OCI-LY3 (cell line): Measurements from ENCODE around the gene PCED1A.

ENCODE experiments used
- H2AFZ ChIP-seq: fragments of 200-600, 300-600 bp; shearing (Covaris generic); 2 replicates; pipeline ENCODE4 v1.6.0; 2014; ENCODE audit warnings: antibody characterized with exemption, low read depth, low read length
- H3K27ac ChIP-seq: fragments of 200-600, 300-600 bp; sonication (generic); 2 replicates; pipeline ENCODE4 v1.5.1; 2014; ENCODE audit warnings: mild to moderate bottlenecking, low read length, moderate library complexity, mixed read lengths
- H3K27me3 ChIP-seq: fragments of 200-600, 300-600 bp; sonication (generic); 2 replicates; pipeline ENCODE4 v1.6.1; 2014; ENCODE audit warnings: low read depth, low read length, mixed read lengths
- H3K36me3 ChIP-seq: fragments of 200-600, 300-600 bp; sonication (generic); replicated peaks from 2 replicates; pipeline ENCODE3; 2014; ENCODE audit warnings: low read depth, low read length, mixed read lengths
- H3K4me1 ChIP-seq: fragments of 300-600, 200-600 bp; sonication (generic); 2 replicates; pipeline ENCODE4 v1.6.1; 2014; ENCODE audit warnings: low read length, mixed read lengths
- H3K4me2 ChIP-seq: fragments of 200-600, 300-600 bp; sonication (generic); 2 replicates; pipeline ENCODE4 v1.6.1; 2014; ENCODE audit warnings: low read length, mixed read lengths
- H3K4me3 ChIP-seq: fragments of 300-600, 200-600 bp; sonication (generic); 2 replicates; pipeline ENCODE4 v1.5.1; 2014; ENCODE audit warnings: antibody characterized with exemption, mild to moderate bottlenecking, low read length, moderate library complexity
- H3K79me2 ChIP-seq: fragments of 300-600, 200-600 bp; shearing (Covaris generic); 2 replicates; pipeline ENCODE4 v1.6.1; 2014; ENCODE audit warnings: mild to moderate bottlenecking, low read length, mixed read lengths
- H3K9ac ChIP-seq: fragments of 300-600, 200-600 bp; shearing (Covaris generic); 2 replicates; pipeline ENCODE4 v1.6.0; 2014; ENCODE audit warnings: mild to moderate bottlenecking, low read length, moderate library complexity
- H3K9me3 ChIP-seq: fragments of 200-600, 300-600 bp; shearing (Covaris generic); 2 replicates; pipeline ENCODE4 v1.6.1; 2014; ENCODE audit warnings: low read length, mixed read lengths; ENCODE audit not compliant: insufficient read depth
- H4K20me1 ChIP-seq: fragments of 200-600, 300-600 bp; sonication (generic); 2 replicates; pipeline ENCODE4 v1.6.1; 2016; ENCODE audit warnings: low read length, mixed read lengths; ENCODE audit not compliant: insufficient read depth
- EZH2phosphoT487 ChIP-seq: fragments of 200-600 bp; shearing (Covaris generic); IDR thresholded peaks from 2 replicates; pipeline ENCODE4 v1.6.1; 2018; ENCODE audit warnings: antibody characterized with exemption, mixed run types, low read depth
- TF ChIP-seq, protein P1 (sequence below): fragments of 200-600, 300-600 bp; sonication (generic); IDR thresholded peaks from 2 replicates; pipeline ENCODE4 v1.5.1; 2014; ENCODE audit warnings: antibody characterized with exemption, low read length, low read depth

Gene PCED1A

DNA sequence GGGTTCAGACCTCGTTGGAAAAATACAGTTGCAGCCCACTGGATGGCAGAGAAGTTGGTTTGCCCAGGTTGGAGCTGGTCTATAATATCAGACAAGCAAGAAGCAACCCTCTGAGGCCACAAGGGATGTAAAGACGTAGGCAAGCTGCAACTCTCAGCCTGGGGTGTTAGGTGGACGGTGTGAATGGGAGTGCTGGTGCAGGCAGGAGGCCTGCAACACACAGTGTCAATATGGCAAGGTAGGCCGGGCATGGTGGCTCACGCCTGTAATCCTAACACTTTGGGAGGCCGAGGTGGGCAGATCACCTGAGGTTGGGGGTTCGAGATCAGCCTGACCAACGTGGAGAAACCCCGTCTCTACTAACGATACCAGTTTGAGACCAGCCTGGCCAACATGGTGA is 10.6 kb upstream of the PCED1A start:
- H3K27ac ChIP-seq: no peak overlapping the region
- no peak overlapping the region for H3K4me3 ChIP-seq
- no peaks in the 10 kb centered on the region for H3K9me3 ChIP-seq
- no peaks in the 10 kb centered on the region for H3K27me3 ChIP-seq
- no peak overlapping the region for H3K4me2 ChIP-seq
- H3K9ac ChIP-seq: no peak overlapping the region
- H4K20me1 ChIP-seq: 0 out of 2 replicates have a peak, but pooled peaks cover 2% of the 10 kb centered on the region
- TF ChIP-seq EZH2phosphoT487: no peak
- TF ChIP-seq, protein P1, sequence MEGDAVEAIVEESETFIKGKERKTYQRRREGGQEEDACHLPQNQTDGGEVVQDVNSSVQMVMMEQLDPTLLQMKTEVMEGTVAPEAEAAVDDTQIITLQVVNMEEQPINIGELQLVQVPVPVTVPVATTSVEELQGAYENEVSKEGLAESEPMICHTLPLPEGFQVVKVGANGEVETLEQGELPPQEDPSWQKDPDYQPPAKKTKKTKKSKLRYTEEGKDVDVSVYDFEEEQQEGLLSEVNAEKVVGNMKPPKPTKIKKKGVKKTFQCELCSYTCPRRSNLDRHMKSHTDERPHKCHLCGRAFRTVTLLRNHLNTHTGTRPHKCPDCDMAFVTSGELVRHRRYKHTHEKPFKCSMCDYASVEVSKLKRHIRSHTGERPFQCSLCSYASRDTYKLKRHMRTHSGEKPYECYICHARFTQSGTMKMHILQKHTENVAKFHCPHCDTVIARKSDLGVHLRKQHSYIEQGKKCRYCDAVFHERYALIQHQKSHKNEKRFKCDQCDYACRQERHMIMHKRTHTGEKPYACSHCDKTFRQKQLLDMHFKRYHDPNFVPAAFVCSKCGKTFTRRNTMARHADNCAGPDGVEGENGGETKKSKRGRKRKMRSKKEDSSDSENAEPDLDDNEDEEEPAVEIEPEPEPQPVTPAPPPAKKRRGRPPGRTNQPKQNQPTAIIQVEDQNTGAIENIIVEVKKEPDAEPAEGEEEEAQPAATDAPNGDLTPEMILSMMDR: no peak
- no peaks in the 10 kb centered on the region for H3K36me3 ChIP-seq
- no peaks in the 10 kb centered on the region for H3K79me2 ChIP-seq
- no peaks in the 10 kb centered on the region for H3K4me1 ChIP-seq
- H2AFZ ChIP-seq: no peak overlapping the region

DNA sequence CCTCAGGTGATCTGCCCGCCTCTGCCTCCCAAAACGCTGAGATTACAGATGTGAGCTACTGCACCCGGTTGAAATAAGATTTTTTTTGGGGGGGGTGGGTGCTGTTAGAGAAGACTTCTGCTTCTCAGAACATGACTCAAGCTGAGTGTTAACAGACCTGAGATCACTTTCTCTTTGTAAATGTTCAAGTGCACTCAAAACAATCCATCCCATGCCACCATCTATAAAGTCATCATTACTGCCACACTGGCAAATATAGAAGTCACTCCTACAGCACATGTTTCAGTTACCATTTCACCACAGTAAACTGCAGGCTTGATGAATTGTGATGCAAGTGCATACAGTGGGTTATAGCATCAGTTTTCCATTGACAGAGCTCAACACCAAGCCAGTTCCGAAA is 9.1 kb upstream of the PCED1A start:
- no peaks in the 10 kb centered on the region for H3K36me3 ChIP-seq
- H3K27ac ChIP-seq: no peak overlapping the region
- no peaks in the 10 kb centered on the region for H3K9me3 ChIP-seq
- no peak overlapping the region for H2AFZ ChIP-seq
- H3K9ac ChIP-seq: no peak overlapping the region
- no peak overlapping the region for H3K4me2 ChIP-seq
- no peaks in the 10 kb centered on the region for H3K27me3 ChIP-seq
- TF ChIP-seq, protein P1: no peak
- no peak for TF ChIP-seq EZH2phosphoT487
- H3K4me1 ChIP-seq: no peaks in the 10 kb centered on the region
- no peaks in the 10 kb centered on the region for H3K79me2 ChIP-seq
- no peak overlapping the region for H3K4me3 ChIP-seq
- no peaks in the 10 kb centered on the region for H4K20me1 ChIP-seq

DNA sequence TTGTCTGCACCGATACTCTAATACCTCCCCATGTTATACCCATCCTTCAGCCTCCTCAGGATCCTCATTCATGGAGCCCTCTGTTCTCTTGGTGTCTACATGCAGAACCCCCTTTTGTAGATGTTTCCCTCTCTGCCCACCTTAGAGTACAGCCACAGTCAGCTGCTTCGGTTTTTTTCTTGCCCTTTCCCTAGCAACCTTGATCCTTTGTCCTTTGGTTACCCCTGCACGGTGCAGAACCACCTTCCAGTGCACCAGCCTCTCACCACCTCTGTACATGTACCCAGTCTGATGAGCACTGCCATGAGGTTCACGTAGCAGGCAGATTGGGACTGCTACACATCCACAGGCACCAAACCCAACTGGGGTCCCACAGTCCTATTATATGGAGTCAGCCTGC is 7.3 kb upstream of the PCED1A start:
- Histone ChIP-seq H3K27me3 (no peaks in the 10 kb centered on the region), H3K4me3 (no peak overlapping the region), H3K79me2 (no peaks in the 10 kb centered on the region), H3K27ac (no peak overlapping the region), H3K4me1 (no peaks in the 10 kb centered on the region), H4K20me1 (no peaks in the 10 kb centered on the region), H3K36me3 (no peaks in the 10 kb centered on the region), H3K4me2 (no peak overlapping the region), H3K9me3 (no peaks in the 10 kb centered on the region), H2AFZ (no peak overlapping the region), H3K9ac (no peak overlapping the region)
- TF ChIP-seq EZH2phosphoT487: no peak
- TF ChIP-seq, protein P1: no peak

DNA sequence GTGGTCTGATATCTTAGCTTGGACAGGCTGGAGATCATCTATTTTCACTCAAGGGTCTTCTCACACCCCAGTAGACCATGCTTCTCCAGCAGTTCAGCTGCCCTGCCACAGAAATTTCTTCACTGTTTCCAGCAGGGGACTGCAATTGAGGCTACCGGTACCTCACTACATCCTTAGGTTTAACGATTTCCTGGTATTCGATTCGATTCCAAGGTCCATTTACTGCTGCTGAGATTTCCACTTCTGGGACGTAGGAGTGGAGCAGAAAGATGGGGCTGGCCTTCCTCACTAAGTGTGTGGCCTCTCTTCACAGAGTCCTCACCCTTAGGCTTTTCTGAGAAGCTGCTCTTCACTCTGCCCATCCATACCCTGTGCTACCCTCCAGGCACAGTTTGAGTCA is 6.2 kb upstream of the PCED1A start:
- Histone ChIP-seq H3K4me2 (no peak overlapping the region), H3K36me3 (no peaks in the 10 kb centered on the region), H3K9ac (no peak overlapping the region), H3K79me2 (peaks cover 2% of the 10 kb centered on the region; the same call in 1 of the 2 replicates), H3K4me3 (no peak overlapping the region), H3K27ac (no peak overlapping the region), H3K27me3 (no peaks in the 10 kb centered on the region), H3K4me1 (no peaks in the 10 kb centered on the region), H2AFZ (no peak overlapping the region), H3K9me3 (no peaks in the 10 kb centered on the region), H4K20me1 (no peaks in the 10 kb centered on the region)
- no peak for TF ChIP-seq EZH2phosphoT487
- TF ChIP-seq, protein P1: no peak
